A549 (cell line): ENCODE results near the gene RASL10B. TPM values are rescaled to one million over a fixed set of nuclear protein-coding genes. Genes with fewer than 3 reads are reported as not detected.
A peak's percentile ranks its signal among the peaks of the same experiment; 100 is the strongest.
"Not testable (repeated sequence)": the region's sequence is repeated elsewhere in the genome, so short reads cannot be mapped to it uniquely, and the experiment has no call there.

Source experiments
- ATAC-seq, 2 experiments: fragments of 200-7000 bp in 1 of 2; fragments of >200 bp in 1 of 2; cut with Nextera tagmentation in 1 of 2; cut with Tn5 transposase in 1 of 2; 3 replicates each; pipeline versions ENCODE4 v1.8.0 to v1.9.1; 2018 to 2020; ENCODE audit warnings: mild to moderate bottlenecking in 1 of 2, moderate library complexity in 1 of 2
- CTCF ChIA-PET: fragments of 300-600 bp; sonication (Branson Sonifier 250); formaldehyde crosslinking; extraction: SDS; loops from one replicate; lab custom pipeline; 2021; ENCODE audit warnings: antibody characterized with exemption, inconsistent platforms; lab: Yijun Ruan, JAX
- POLR2A ChIA-PET: fragments of 350-600 bp; formaldehyde crosslinking; extraction: SDS; loops from one replicate; lab custom pipeline; 2021; ENCODE audit warnings: antibody characterized with exemption, inconsistent platforms; lab: Yijun Ruan, JAX
- DNase-seq, 2 experiments: peaks; one replicate each; pipeline versions ENCODE4 v3.0.0 to v3.0.0-alpha.2; 2011 to 2016; ENCODE audit warnings: low read depth in 1 of 2, low spot score in 1 of 2
- FAIRE-seq: peaks from 2 replicates; lab custom pipeline; 2011; peaks lifted over from hg19 to GRCh38; lab: Jason Lieb, UNC
- H3K27ac ChIP-seq, 2 experiments: fragments of >200 bp; sonication (Bioruptor Twin); formaldehyde crosslinking; 3 replicates each; pipeline ENCODE4 v1.5.1; 2016 to 2017
- H3K4me1 ChIP-seq: fragments of >200 bp; sonication (Bioruptor Twin); formaldehyde crosslinking; 3 replicates; pipeline ENCODE4 v1.6.1; 2016
- H3K4me2 ChIP-seq: fragments of >200 bp; sonication (Bioruptor Twin); formaldehyde crosslinking; 3 replicates; pipeline ENCODE4 v1.6.1; 2016
- H3K4me3 ChIP-seq: fragments of >200 bp; sonication (Bioruptor Twin); formaldehyde crosslinking; 3 replicates; pipeline ENCODE4 v1.5.1; 2016
- H3K9me3 ChIP-seq: fragments of >200 bp; sonication (Bioruptor Twin); formaldehyde crosslinking; 3 replicates; pipeline ENCODE4 v1.6.1; 2016
- CBX2 ChIP-seq: fragments of 200-600 bp; sonication (generic); IDR thresholded peaks from 2 replicates; pipeline ENCODE4 v1.6.1; 2016; ENCODE audit warnings: low read depth, mild to moderate bottlenecking, borderline replicate concordance
- CBX8 ChIP-seq: fragments of 200-600 bp; sonication (generic); IDR thresholded peaks from 2 replicates; pipeline ENCODE4 v1.6.1; 2016
- ESRRA ChIP-seq: fragments of 150-350 bp; IDR thresholded peaks from 2 replicates; pipeline ENCODE4 v1.6.1; 2014; ENCODE audit warnings: mild to moderate bottlenecking, low read length, borderline replicate concordance
- PHF8 ChIP-seq: fragments of 200-600 bp; sonication (generic); IDR thresholded peaks from 2 replicates; pipeline ENCODE4 v1.6.1; 2016; ENCODE audit warnings: low read depth, mild to moderate bottlenecking, antibody characterized with exemption, moderate library complexity, borderline replicate concordance
- RAD21 ChIP-seq, 2 experiments: fragments of >200 bp in 1 of 2; sonication (Bioruptor Twin) in 1 of 2; formaldehyde crosslinking in 1 of 2; IDR thresholded peaks in 1 of 2; conservative IDR thresholded peaks in 1 of 2; 2 replicates in 1 of 2; 3 replicates in 1 of 2; pipeline ENCODE4 v1.6.1; 2012 to 2018; ENCODE audit warnings: inconsistent platforms in 1 of 2
- ZFP36 ChIP-seq: fragments of 450-650 bp; IDR thresholded peaks from 2 replicates; pipeline ENCODE4 v1.6.1; 2014; ENCODE audit warnings: borderline replicate concordance; ENCODE audit not compliant: partially characterized antibody
- WGBS: methylation state at CpG from one replicate; pipeline ENCODE4 v1.1.6; 2017; ENCODE audit errors: missing lambda C conversion rate; 5-methylcytosine and 5-hydroxymethylcytosine counted together
- polyA plus RNA-seq, 4 experiments: library from polyadenylated mRNA; depleted of rRNA in 3 of 4; stranded (reverse); fragments of >200 nt; fragmentation: RNase III in 1 of 4; extraction: RNeasy Plus Mini Kit Qiagen cat#74134 plus additional on column Dnase treatment in 1 of 4; gene quantifications; 2 replicates in 3 of 4; 3 replicates in 1 of 4; pipeline ENCODE4 v1.2.3, GENCODE V29; 2011 to 2017
- TF ChIP-seq, protein P1 (sequence below): fragments of >200 bp; sonication (Bioruptor Twin); formaldehyde crosslinking; IDR thresholded peaks from 3 replicates; pipeline ENCODE4 v1.6.1; 2016
- TF ChIP-seq, protein P2 (sequence below): fragments of >200 bp; sonication (Bioruptor Twin); formaldehyde crosslinking; IDR thresholded peaks from 3 replicates; pipeline ENCODE4 v1.5.1; 2016
- TF ChIP-seq, protein P3 (sequence below): fragments of 450-650 bp; IDR thresholded peaks from 2 replicates; pipeline ENCODE4 v1.6.1; 2014; ENCODE audit warnings: antibody characterized with exemption

Gene RASL10B
- polyA plus RNA-seq, 2 of the 4 experiments (the other 2 are of a cell fraction), result 0.05 to 0.26 TPM

DNA sequence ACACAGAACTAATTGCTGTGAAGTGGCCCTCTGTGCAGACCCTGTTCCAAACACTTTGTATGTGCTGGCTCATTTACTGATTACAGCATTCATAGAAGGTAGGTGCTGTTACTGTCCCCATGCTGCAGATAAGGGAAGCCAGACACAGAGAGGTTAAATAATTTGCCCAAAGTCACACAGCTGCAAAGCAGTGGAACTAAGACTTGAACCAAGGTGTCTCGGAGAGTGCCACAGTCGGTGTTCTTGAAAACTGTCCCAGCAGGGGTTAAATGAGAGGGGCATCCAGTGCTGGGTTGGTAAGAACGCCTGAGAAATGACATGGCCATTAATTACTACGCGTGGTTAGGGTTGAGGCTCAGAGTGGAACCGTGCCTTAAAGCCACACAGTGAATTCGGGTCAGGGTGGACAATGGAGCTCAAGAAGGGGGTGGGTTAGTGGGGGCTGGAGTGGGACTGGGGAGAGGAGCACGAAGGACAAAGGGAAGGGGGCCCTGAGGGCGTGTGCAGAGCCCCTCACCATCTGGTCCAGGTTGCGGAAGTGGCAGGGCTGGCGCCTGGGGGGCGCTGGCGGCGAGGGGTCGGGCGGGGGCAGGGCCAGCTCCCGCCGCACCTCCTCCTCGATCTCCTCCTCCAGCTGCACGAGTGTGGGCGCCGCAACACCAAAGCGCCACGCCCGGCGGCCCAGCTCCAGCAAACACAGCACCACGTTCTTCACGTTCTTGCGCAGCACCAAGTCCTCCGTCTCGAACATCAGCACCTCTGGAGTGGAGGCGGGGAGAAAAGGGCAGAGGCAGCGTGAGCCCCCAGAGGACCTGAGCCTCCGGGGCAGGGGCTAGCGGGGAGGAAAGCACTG, 18.3 kb downstream of the RASL10B start:
- POLR2A ChIA-PET, result interaction anchor here (0.6 to 1.7 kb wide), 4 partner anchors 11 to 137 kb away, joined by 3 to 5 read pairs (median 4); partner anchors contain the start of genes C17orf50 and TAF15
- no peak for TF ChIP-seq RAD21 (conservative IDR thresholded peaks at IDR 0.05 in 1 of 2, IDR thresholded peaks at IDR 0.05 in 1 of 2)
- TF ChIP-seq ZFP36, result peak; percentile 43
- TF ChIP-seq, protein P1, sequence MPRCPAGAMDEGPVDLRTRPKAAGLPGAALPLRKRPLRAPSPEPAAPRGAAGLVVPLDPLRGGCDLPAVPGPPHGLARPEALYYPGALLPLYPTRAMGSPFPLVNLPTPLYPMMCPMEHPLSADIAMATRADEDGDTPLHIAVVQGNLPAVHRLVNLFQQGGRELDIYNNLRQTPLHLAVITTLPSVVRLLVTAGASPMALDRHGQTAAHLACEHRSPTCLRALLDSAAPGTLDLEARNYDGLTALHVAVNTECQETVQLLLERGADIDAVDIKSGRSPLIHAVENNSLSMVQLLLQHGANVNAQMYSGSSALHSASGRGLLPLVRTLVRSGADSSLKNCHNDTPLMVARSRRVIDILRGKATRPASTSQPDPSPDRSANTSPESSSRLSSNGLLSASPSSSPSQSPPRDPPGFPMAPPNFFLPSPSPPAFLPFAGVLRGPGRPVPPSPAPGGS, result no peak
- no peak for TF ChIP-seq PHF8
- CTCF ChIA-PET, result interaction anchor here (0.6 to 43.9 kb wide), 14 partner anchors 21 to 629 kb away, joined by 3 to 2039 read pairs (median 18); partner anchors contain the start of genes C17orf50, MMP28, RASL10B and TAF15
- WGBS, result 19% methylated on average over 24 of the region's 35 CpGs
- FAIRE-seq (no peak), ATAC-seq (peak in 1 of 2 experiments; percentile 5; a peak in 2 of 6 replicates), DNase-seq (no peak)
- H3K9me3 ChIP-seq, result no peaks in the 10 kb centered on the region
- H3K4me1 ChIP-seq, result peaks cover 12% of the 10 kb centered on the region; the same call in 2 of the 3 replicates
- peak overlapping the region; percentile 69 for H3K4me2 ChIP-seq
- H3K4me3 ChIP-seq, result peak overlapping the region; percentile 16; the same call in 1 of the 3 replicates
- peak overlapping the region in 1 of 2 experiments; percentile 29; a peak in 2 of 6 replicates for H3K27ac ChIP-seq

DNA sequence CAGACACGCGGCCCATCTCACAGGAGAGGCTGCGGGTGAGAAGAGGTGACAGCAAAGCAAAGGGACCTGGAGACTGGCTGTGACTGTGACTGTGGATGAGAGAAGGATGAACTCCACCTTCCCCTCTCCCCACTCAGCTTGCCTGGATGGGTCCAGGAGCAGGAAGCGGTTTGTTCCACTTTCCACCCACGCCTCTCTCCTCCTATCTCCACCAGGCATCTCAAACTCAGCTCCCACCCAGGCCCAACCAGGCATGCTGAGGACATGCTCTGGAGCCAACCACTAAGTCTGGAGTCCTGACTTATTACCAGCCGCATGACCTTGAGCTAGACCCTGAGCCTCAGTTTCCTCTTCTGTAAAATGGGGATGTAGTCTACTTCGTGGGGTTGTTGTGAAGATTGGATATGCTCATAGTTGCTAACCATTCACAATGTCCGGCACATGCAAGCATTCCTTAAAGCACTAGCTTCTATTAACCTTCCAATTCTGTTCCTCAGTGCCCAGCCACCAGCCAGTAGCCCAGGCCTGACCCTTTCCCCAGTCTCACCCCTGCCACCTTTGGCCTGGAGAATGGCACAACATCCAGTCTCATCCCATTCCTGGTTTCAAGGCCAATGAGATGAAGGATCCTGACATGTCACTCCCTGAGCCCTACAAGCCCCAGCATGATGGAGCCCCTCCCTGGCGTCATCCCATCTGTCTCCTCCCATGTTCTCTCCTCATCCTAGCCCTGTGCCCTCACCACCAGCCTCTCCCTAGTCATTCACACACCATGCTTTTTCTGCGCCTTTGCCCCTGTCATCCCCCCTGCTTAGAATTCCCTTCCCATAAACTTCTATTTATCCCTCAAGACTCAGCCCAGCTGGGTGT, 19.3 kb downstream of the RASL10B start:
- DNase-seq, result no peak
- H3K9me3 ChIP-seq, result no peaks in the 10 kb centered on the region
- H3K4me3 ChIP-seq, result no peak overlapping the region
- FAIRE-seq, result no peak
- H3K4me1 ChIP-seq, result peaks cover 12% of the 10 kb centered on the region; the same call in 2 of the 3 replicates
- no peak for ATAC-seq
- TF ChIP-seq CBX2, result no peak
- peak; percentile 88 for TF ChIP-seq ESRRA
- no peak overlapping the region for H3K27ac ChIP-seq
- peak overlapping the region; percentile 69 for H3K4me2 ChIP-seq
- ChIA-PET POLR2A (interaction anchor here (1.2 to 1.4 kb wide), 2 partner anchors 13 to 58 kb away, joined by 3 to 5 read pairs; partner anchors contain the start of gene TAF15), CTCF (interaction anchor here (0.8 to 43.9 kb wide), 7 partner anchors 22 to 135 kb away, joined by 3 to 2039 read pairs (median 324); partner anchors contain the start of genes C17orf50, MMP28, RASL10B and TAF15)
- 80% methylated on average over 10 of the region's 10 CpGs for WGBS

DNA sequence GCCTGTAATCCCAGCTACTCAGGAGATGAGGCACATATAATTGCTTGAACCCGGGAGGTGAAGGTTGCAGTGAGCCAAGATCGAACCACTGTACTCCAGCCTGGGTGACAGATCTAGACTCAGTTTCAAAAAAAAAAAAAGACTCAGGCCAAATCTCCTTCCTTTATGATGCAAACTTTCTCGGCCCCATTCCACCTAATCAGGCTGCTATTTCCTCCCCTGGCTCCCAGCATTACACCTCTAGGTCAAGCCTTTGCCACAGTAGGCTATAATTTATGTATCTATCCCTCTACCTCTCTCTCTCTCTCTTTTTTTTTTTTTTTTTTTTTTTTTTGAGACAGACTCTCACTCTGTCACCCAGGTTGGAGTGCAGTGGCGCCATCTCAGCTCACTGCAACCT, 20.1 kb downstream of the RASL10B start:
- POLR2A ChIA-PET, H3K4me3 ChIP-seq, H3K4me2 ChIP-seq, DNase-seq, H3K9me3 ChIP-seq, H3K27ac ChIP-seq, ATAC-seq, FAIRE-seq: not testable (repeated sequence)
- 86% methylated on average over 4 of the region's 4 CpGs for WGBS
- H3K4me1 ChIP-seq, result peaks cover 12% of the 10 kb centered on the region; the same call in 2 of the 3 replicates
- CTCF ChIA-PET, result interaction anchor here (0.8 to 43.9 kb wide), 5 partner anchors 21 to 217 kb away, joined by 3 to 2039 read pairs (median 377); partner anchors contain the start of genes C17orf50, MMP28, RASL10B and TAF15

DNA sequence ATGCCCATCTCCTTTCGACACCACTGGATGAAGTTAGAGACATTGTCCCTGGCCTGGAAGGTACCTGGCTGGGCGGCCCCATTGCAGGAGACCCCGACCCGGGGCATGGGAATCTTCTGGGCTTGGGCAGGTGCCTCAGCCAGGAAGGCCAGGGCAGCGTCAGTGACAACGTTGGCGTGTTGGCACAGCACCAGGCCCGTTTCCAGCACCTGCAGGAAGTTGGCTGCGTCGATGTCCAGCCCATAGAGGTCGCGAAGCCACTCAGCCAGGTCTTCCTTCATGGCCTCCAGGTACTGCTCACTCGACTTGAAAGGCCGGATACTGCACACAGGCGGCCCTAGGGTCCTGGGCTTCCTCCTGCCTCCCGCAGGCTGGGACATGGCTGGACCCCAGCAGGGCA, 21.0 kb downstream of the RASL10B start:
- FAIRE-seq, result no peak
- Histone ChIP-seq H3K4me2 (no peak overlapping the region), H3K4me1 (peaks cover 12% of the 10 kb centered on the region; the same call in 2 of the 3 replicates), H3K27ac (no peak overlapping the region)
- POLR2A ChIA-PET, result no interaction called here
- no peak for DNase-seq
- ATAC-seq, result peak in 1 of 2 experiments; percentile 5; a peak in 1 of 6 replicates
- TF ChIP-seq, protein P2, sequence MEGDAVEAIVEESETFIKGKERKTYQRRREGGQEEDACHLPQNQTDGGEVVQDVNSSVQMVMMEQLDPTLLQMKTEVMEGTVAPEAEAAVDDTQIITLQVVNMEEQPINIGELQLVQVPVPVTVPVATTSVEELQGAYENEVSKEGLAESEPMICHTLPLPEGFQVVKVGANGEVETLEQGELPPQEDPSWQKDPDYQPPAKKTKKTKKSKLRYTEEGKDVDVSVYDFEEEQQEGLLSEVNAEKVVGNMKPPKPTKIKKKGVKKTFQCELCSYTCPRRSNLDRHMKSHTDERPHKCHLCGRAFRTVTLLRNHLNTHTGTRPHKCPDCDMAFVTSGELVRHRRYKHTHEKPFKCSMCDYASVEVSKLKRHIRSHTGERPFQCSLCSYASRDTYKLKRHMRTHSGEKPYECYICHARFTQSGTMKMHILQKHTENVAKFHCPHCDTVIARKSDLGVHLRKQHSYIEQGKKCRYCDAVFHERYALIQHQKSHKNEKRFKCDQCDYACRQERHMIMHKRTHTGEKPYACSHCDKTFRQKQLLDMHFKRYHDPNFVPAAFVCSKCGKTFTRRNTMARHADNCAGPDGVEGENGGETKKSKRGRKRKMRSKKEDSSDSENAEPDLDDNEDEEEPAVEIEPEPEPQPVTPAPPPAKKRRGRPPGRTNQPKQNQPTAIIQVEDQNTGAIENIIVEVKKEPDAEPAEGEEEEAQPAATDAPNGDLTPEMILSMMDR, result no peak
- TF ChIP-seq, protein P3, sequence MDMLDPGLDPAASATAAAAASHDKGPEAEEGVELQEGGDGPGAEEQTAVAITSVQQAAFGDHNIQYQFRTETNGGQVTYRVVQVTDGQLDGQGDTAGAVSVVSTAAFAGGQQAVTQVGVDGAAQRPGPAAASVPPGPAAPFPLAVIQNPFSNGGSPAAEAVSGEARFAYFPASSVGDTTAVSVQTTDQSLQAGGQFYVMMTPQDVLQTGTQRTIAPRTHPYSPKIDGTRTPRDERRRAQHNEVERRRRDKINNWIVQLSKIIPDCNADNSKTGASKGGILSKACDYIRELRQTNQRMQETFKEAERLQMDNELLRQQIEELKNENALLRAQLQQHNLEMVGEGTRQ, result no peak
- no peak for TF ChIP-seq CBX8
- TF ChIP-seq, all 56 proteins: peak for 0
- no peak overlapping the region for H3K4me3 ChIP-seq
- WGBS, result 42% methylated on average over 11 of the region's 16 CpGs
- no peaks in the 10 kb centered on the region for H3K9me3 ChIP-seq
- CTCF ChIA-PET, result interaction anchor here (9.8 to 43.9 kb wide), 4 partner anchors 20 to 137 kb away, joined by 324 to 2039 read pairs (median 746); partner anchors contain the start of genes C17orf50, MMP28, RASL10B and TAF15
